Measurements from ENCODE around the gene PRAMEF17. TPM values are rescaled to one million over a fixed set of nuclear protein-coding genes. Genes with fewer than 3 reads are reported as not detected.
"Not testable (repeated sequence)": the region's sequence is repeated elsewhere in the genome, so short reads cannot be mapped to it uniquely, and the experiment has no call there.

PRAMEF17 gene, protein sequence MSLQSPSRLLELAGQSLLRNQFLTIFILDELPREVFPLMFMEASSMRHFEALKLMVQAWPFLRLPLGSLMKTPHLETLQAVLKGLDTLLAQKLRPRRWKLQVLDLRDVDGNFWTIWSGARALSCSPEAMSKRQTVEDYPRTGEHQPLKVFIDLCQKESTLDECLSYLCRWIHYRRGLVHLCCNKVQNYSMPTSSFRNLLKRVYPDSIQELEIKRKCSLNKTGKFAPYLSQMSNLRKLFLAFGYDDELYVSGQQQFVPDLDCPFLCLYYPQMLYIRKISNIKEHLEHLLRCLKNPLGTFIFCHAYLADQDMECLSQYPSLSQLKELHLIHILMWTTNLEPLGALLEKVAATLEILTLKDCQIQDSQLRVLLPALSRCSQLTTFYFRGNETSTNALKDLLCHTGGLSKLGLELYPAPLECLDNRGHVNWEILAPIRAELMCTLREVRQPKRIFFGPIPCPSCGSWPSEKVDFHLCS
- total RNA-seq, result not detected

- DNase-seq, result not testable (repeated sequence)
Measured at GRCh38 chr1:13389332-13389731, at the start of gene PRAMEF17. Gene PRAMEF17, plus strand, starts transcription at chr1:13389632. Its CDS starts 26 bp downstream, at chr1:13389658.

GRCh38 chr1:13342496-13342895 is 46.9 kb upstream of the PRAMEF17 start:
- DNase-seq, result not testable (repeated sequence)

- not testable (repeated sequence) for DNase-seq
Measured at GRCh38 chr1:13347034-13347433, 42.4 kb upstream of the PRAMEF17 start, which contains the start of gene PRAMEF14. Gene PRAMEF14, minus strand, starts transcription at chr1:13347134. Its CDS starts 1,820 bp downstream, at chr1:13345314.

DNA sequence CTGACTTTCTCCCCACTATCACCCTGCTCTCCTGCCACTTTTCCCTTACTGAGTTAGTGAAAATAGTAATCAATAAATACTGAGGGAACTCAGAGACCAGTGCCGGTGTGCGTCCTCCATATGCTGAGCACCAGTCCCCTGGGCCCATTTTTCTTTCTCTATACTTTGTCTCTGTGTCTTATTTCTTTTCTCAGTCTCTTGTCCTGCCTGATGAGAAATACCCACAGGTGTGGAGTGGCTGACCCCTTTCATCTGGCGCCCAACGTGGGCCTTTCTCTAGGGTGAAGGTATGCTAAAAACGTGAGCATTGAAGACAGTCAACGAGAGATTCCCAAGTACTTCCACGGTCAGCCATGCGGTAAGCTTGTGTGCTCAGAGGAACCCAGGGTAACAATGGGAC is 36.0 kb upstream of the PRAMEF17 start:
- not testable (repeated sequence) for DNase-seq

DNA sequence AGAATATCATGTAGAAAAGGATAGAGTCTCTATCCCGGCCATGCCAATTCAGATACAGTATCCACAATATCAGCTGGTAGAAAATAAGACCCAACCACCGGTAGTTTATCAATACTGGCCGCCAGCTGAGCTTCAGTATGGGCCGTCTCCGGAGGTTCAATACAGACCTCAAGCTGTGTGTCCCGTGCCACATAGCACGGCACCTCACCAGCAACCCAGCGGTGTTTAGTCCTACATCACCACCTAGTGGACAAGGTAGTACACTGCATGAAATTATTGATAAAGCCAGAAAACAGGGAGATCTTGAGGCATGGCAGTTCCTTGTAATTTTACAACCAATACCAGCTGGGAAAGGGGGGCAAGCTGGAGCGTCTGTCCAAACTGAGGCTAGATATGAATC is 35.0 kb upstream of the PRAMEF17 start:
- not testable (repeated sequence) for DNase-seq

- DNase-seq, result peak; percentile 1
Measured at GRCh38 chr1:13356774-13357173, 32.7 kb upstream of the PRAMEF17 start.

GRCh38 chr1:13362364-13362763 is 27.1 kb upstream of the PRAMEF17 start:
- not testable (repeated sequence) for DNase-seq

- DNase-seq, result not testable (repeated sequence)
Measured at GRCh38 chr1:13364928-13365327, 24.5 kb upstream of the PRAMEF17 start.

- DNase-seq, result not testable (repeated sequence)
Measured at GRCh38 chr1:13366536-13366935, 22.9 kb upstream of the PRAMEF17 start.

GRCh38 chr1:13368544-13368943 is 20.9 kb upstream of the PRAMEF17 start:
- DNase-seq, result not testable (repeated sequence)

GRCh38 chr1:13378983-13379382 is 10.4 kb upstream of the PRAMEF17 start:
- not testable (repeated sequence) for DNase-seq

GRCh38 chr1:13380380-13380779 is 9.1 kb upstream of the PRAMEF17 start:
- DNase-seq, result not testable (repeated sequence)

DNA sequence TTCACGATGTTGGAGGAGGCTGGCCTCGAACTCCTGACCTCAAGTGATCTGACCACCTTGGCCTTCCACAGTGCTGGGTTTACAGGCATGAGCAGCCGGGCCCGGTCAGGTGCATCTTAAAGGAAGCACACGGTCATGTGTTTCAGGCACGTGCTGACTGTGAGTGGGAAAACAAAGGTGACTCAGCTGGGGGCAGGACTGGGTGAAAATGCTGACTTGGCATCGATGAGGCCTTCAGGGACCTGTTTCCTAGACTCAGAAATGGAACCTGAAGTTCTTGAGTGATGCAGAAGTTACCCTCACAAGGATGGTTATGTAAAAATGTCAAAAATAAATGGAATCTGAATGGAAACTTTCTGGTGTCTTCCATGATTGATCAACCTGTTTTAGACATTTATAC is 3.6 kb downstream of the PRAMEF17 start:
- not testable (repeated sequence) for DNase-seq

- not testable (repeated sequence) for DNase-seq
Measured at GRCh38 chr1:13394761-13395160, 5.3 kb downstream of the PRAMEF17 start.

GRCh38 chr1:13395311-13395710 is 5.9 kb downstream of the PRAMEF17 start:
- DNase-seq, result not testable (repeated sequence)

DNA sequence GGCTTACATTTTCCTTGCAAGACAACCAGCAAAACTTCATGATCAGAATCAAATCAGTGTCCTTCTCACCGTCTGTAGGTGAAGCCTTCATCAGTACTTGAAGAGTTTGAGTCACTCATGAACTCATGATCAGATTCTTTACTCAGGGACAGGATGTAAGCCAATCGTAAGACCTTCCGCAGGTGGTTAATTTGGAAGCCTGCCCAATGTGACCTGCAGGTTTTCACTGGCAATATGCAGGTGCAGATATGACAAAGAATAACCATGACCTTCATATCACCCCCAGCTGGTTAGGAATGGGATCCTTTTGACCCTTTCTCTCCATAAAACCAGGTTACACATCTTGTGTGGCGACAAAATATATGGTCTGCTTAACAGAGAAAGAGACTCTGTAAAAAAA is 18.4 kb downstream of the PRAMEF17 start:
- no peak for DNase-seq

DNA sequence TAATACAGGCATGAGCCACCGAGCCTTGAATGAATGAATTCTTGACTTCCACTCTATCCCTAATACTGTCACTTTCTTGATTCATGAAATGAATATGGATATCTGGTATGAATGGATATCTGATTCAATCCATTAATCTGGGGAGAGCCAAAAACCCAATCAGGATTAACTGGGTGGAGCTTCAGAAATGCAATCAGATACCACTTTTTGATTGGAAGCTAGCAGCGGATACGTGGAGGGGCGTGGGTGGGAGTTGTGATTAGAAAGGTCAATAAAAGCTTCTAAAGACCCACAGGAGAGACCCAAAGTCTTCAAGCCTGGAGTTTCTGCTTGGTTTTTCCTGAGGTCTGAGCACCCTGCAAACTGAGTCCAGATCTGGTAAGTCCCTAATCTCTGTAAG is 20.7 kb downstream of the PRAMEF17 start, which contains the start of gene PRAMEF20:
PRAMEF20 (plus strand) TSS at position 301 of the 400 bp plus-strand sequence. CDS start 5,905 bp downstream, outside the sequence.
- not testable (repeated sequence) for DNase-seq

GRCh38 chr1:13430495-13430894 is 41.1 kb downstream of the PRAMEF17 start:
- no peak for DNase-seq

DNA sequence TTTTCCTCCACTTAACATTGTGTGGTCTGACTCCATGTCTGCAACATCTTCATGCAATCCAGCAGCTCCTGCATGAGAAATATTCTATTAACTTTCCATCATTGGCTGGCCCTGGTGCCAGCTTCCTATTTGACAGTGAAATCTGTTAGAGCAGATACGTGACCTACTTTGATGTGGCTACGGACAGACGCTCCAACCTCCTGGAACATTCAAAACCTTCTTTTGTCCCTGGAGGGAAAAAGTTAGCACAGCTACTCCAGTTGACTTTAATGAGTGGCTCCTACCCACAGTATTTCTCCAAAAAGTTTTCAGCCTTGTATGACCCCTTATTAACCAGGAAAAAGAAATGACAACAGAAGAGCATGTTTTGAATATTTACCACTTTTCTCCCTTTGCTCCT is 42.8 kb downstream of the PRAMEF17 start:
- no peak for DNase-seq

- DNase-seq, result not testable (repeated sequence)
Measured at GRCh38 chr1:13433694-13434358, 44.4 kb downstream of the PRAMEF17 start.

- DNase-seq, result no peak
Measured at GRCh38 chr1:13435458-13435857, 46.0 kb downstream of the PRAMEF17 start.

- DNase-seq, result not testable (repeated sequence)
Measured at GRCh38 chr1:13439104-13439783, 49.8 kb downstream of the PRAMEF17 start.

All from occipital lobe (tissue), 2 donors.